K562 (cell line): ENCODE data around the gene MOB3B. TPM values are rescaled to one million over a fixed set of nuclear protein-coding genes. Genes with fewer than 3 reads are reported as not detected.

Experiments
- ATAC-seq: fragments of 200-7000 bp; cut with Tn5 transposase; 3 replicates; pipeline ENCODE4 v1.9.1; 2020; ENCODE audit warnings: moderate library complexity
- BruUV-seq: library from RNA; stranded (reverse); fragments of 400-500 nt; replicated peaks from 2 replicates; lab custom pipeline; 2021; lab: Mats Ljungman, UMichigan
- CTCF ChIA-PET: fragments of 300-600 bp; formaldehyde crosslinking; extraction: SDS; loops from one replicate; lab custom pipeline; 2021; ENCODE audit warnings: low intra/inter-chr PET ratio; lab: Yijun Ruan, JAX
- POLR2A ChIA-PET: fragments of 300-600, 350-650 bp; sonication (Branson Sonifier 250); formaldehyde crosslinking; extraction: SDS; loops from one replicate; lab custom pipeline; 2021; ENCODE audit warnings: antibody characterized with exemption, inconsistent platforms; lab: Yijun Ruan, JAX
- DNase-seq, 4 experiments: peaks; one replicate each; pipeline versions ENCODE4 v3.0.0 to v3.0.0-alpha.2; 2011 to 2018; ENCODE audit warnings: low spot score in 3 of 4, mixed read lengths in 3 of 4; ENCODE audit errors: extremely low read depth in 1 of 4
- FAIRE-seq: peaks from 2 replicates; lab custom pipeline; 2011; peaks lifted over from hg19 to GRCh38; lab: Jason Lieb, UNC
- H2AFZ ChIP-seq: 2 replicates; pipeline ENCODE4 v1.6.0; 2011; ENCODE audit warnings: low read depth, low read length, control low read depth, inconsistent platforms
- H3K27ac ChIP-seq: fragments of 200-600 bp; 3 replicates; pipeline ENCODE4 v1.8.0; 2011; ENCODE audit warnings: low read depth, mild to moderate bottlenecking, control low read depth, inconsistent platforms, low read length, moderate library complexity, mixed read lengths; ENCODE audit errors: extremely low read depth
- H3K27me3 ChIP-seq, 2 experiments: fragments of 300-600 bp in 1 of 2; 2 replicates in 1 of 2; 3 replicates in 1 of 2; pipeline versions ENCODE4 v1.6.0 to v1.8.0; 2011; ENCODE audit warnings: inconsistent platforms in 2 of 2, low read length in 2 of 2, mild to moderate bottlenecking in 1 of 2, mixed read lengths in 1 of 2, moderate library complexity in 1 of 2; ENCODE audit not compliant: control insufficient read depth in 2 of 2, insufficient read depth in 2 of 2
- H3K36me3 ChIP-seq: fragments of 300-600 bp; 3 replicates; pipeline ENCODE4 v1.8.0; 2011; ENCODE audit warnings: mild to moderate bottlenecking, low read length, inconsistent platforms; ENCODE audit not compliant: control insufficient read depth, insufficient read depth
- H3K4me1 ChIP-seq, 2 experiments: fragments of 200-600 bp in 1 of 2; replicated peaks in 1 of 2; 2 replicates in 1 of 2; 3 replicates in 1 of 2; pipeline versions ENCODE4 v1.5.1 to v1.8.0; 2011; ENCODE audit warnings: inconsistent platforms in 2 of 2, low read length in 2 of 2, mild to moderate bottlenecking in 1 of 2, mixed read lengths in 1 of 2, moderate library complexity in 1 of 2; ENCODE audit not compliant: control insufficient read depth in 2 of 2, insufficient read depth in 2 of 2
- H3K4me2 ChIP-seq: 2 replicates; pipeline ENCODE4 v1.6.1; 2011; ENCODE audit warnings: low read length, control low read depth, inconsistent platforms, mixed read lengths; ENCODE audit not compliant: insufficient read depth
- H3K4me3 ChIP-seq: fragments of 200-600 bp; sonication (generic), shearing (Covaris generic); 2 replicates; pipeline ENCODE4 v1.5.1; 2016; ENCODE audit warnings: control low read depth, inconsistent platforms
- H3K79me2 ChIP-seq: fragments of 200-600 bp; 3 replicates; pipeline ENCODE4 v1.8.0; 2011; ENCODE audit warnings: low read length, inconsistent platforms; ENCODE audit not compliant: control insufficient read depth, insufficient read depth
- H3K9ac ChIP-seq, 2 experiments: 2 replicates each; pipeline versions ENCODE4 v1.6.0 to v1.6.1; 2011; ENCODE audit warnings: low read depth in 2 of 2, low read length in 2 of 2, control low read depth in 1 of 2, inconsistent platforms in 1 of 2, mild to moderate bottlenecking in 1 of 2, mixed read lengths in 1 of 2; ENCODE audit not compliant: insufficient read depth in 1 of 2
- H3K9me1 ChIP-seq: one replicate; pipeline ENCODE4 v1.6.0; 2011; ENCODE audit warnings: inconsistent platforms, mild to moderate bottlenecking, low read length, moderate library complexity; ENCODE audit not compliant: control insufficient read depth, insufficient read depth
- H3K9me3 ChIP-seq: replicated peaks from 2 replicates; pipeline ENCODE4 v1.5.1; 2011; ENCODE audit warnings: low read depth, low read length, inconsistent platforms; ENCODE audit not compliant: control insufficient read depth, insufficient read depth
- H4K20me1 ChIP-seq: replicated peaks from 2 replicates; pipeline ENCODE4 v1.6.1; 2011; ENCODE audit warnings: low read length, inconsistent platforms, mixed read lengths; ENCODE audit not compliant: control insufficient read depth, insufficient read depth
- CC2D1A ChIP-seq: fragments of 450-650 bp; IDR thresholded peaks from 2 replicates; pipeline ENCODE4 v1.6.1; 2017; ENCODE audit warnings: mild to moderate bottlenecking
- FOXJ3 ChIP-seq: sonication (generic); formaldehyde crosslinking; IDR thresholded peaks from 2 replicates; pipeline ENCODE4 v1.4.0; 2020; ENCODE audit warnings: mild to moderate bottlenecking, missing genetic modification reagents
- HBP1 ChIP-seq: fragments of 450-650 bp; formaldehyde crosslinking; IDR thresholded peaks from 2 replicates; pipeline ENCODE4 v1.4.0; 2022; ENCODE audit warnings: missing genetic modification characterization
- HINFP ChIP-seq: fragments of 450-650 bp; conservative IDR thresholded peaks from 2 replicates; pipeline ENCODE4 v1.6.1; 2016; ENCODE audit warnings: missing genetic modification characterization, low read depth, mild to moderate bottlenecking, control low read depth, missing compliant biosample characterization
- NFE2L1 ChIP-seq: fragments of 450-650 bp; IDR thresholded peaks from 2 replicates; pipeline ENCODE4 v1.6.1; 2016; ENCODE audit warnings: missing genetic modification characterization, low read depth, mild to moderate bottlenecking, missing compliant biosample characterization, moderate library complexity, borderline replicate concordance
- PURB ChIP-seq: sonication (generic); formaldehyde crosslinking; IDR thresholded peaks from 2 replicates; pipeline ENCODE4 v1.9.0; 2021; ENCODE audit warnings: low read depth, mild to moderate bottlenecking, missing genetic modification reagents
- RHOXF2B ChIP-seq: fragments of 250-450 bp; sonication (Bioruptor Pico); conservative IDR thresholded peaks from 2 replicates; pipeline ENCODE4 v1.5.1; 2021
- ZBTB5 ChIP-seq: fragments of 450-650 bp; IDR thresholded peaks from 2 replicates; pipeline ENCODE4 v1.6.1; 2017; ENCODE audit warnings: antibody characterized with exemption
- ZKSCAN3 ChIP-seq: fragments of 250-450 bp; sonication (Bioruptor Pico); IDR thresholded peaks from 2 replicates; pipeline ENCODE4 v1.4.0; 2020
- WGBS: fragments of 100-300 bp; shearing (Covaris generic); methylation state at CpG from one replicate; pipeline ENCODE4 v1.1.6; 2016; ENCODE audit warnings: low coverage, mixed read lengths; ENCODE audit not compliant: insufficient coverage; ENCODE audit errors: missing lambda C conversion rate; 5-methylcytosine and 5-hydroxymethylcytosine counted together
- in situ Hi-C: fragments of 300-500 bp; cut with MboI; formaldehyde crosslinking; loops from 4 replicates; pipeline ENCODE4 v1.15.0; 2018; ENCODE audit warnings: inconsistent platforms, mixed read lengths
- intact Hi-C: fragments of 100-400 bp; cut with micrococcal nuclease; formaldehyde crosslinking; loops from 2 replicates; pipeline ENCODE4 v1.14.2; 2022
- polyA plus RNA-seq, 8 experiments: library from polyadenylated mRNA; depleted of rRNA in 4 of 8; stranded (reverse) in 5 of 8; unstranded in 3 of 8; fragments of >200 nt; fragmentation: Nextera tagmentation in 2 of 8; fragmentation: Illumina TruSeq in 1 of 8; extraction: Ambion mirVana in 2 of 8; extraction: Trizol in 1 of 8; gene quantifications; 2 replicates each; pipeline versions ENCODE4 v1.2.1 to v1.2.3, GENCODE V29; 2011 to 2014; ENCODE audit warnings: inconsistent platforms in 1 of 8, missing spikeins in 1 of 8
- total RNA-seq, 7 experiments: library from RNA; depleted of rRNA in 6 of 7; stranded (reverse); fragments of >200 nt in 6 of 7; fragmentation: Illumina TruSeq in 2 of 7; extraction: Trizol in 2 of 7; gene quantifications; 2 replicates each; pipeline versions ENCODE4 v1.2.1 to v1.2.3, GENCODE V29; 2011 to 2021; ENCODE audit warnings: low replicate concordance in 1 of 7
- TF ChIP-seq, protein P1 (sequence below), 2 experiments: fragments of 450-650 bp in 1 of 2; sonication (generic) in 1 of 2; formaldehyde crosslinking in 1 of 2; IDR thresholded peaks in 1 of 2; conservative IDR thresholded peaks in 1 of 2; 2 replicates each; pipeline versions ENCODE4 v1.6.1 to v1.8.1; 2016 to 2023; ENCODE audit warnings: mild to moderate bottlenecking in 2 of 2, moderate library complexity in 2 of 2, inconsistent platforms in 1 of 2, missing genetic modification reagents in 1 of 2
- TF ChIP-seq, protein P2 (sequence below): fragments of 150-350 bp; conservative IDR thresholded peaks from 2 replicates; pipeline ENCODE4 v1.6.1; 2014; ENCODE audit warnings: low read length

The MOB3B gene
- total and polyA plus RNA-seq, 9 of the 15 experiments (the other 6 are each of a cell fraction or from before 2014, with no cell fraction given): 3.6 to 12.8 (median 7.2) TPM

- Histone ChIP-seq H2AFZ (no peak overlapping the region), H3K4me3 (no peak overlapping the region), H3K27ac (no peak overlapping the region; the same call in 2 of the 3 replicates), H3K36me3 (no peaks in the 10 kb centered on the region), H3K4me1 (peaks cover 6 to 20% of the 10 kb centered on the region in 2 experiments; a peak in 4 of 5 replicates), H3K27me3 (no peaks in the 10 kb centered on the region), H3K79me2 (peaks cover 71% of the 10 kb centered on the region), H3K9me3 (no peaks in the 10 kb centered on the region), H4K20me1 (no peaks in the 10 kb centered on the region), H3K9ac (no peak overlapping the region), H3K4me2 (no peak overlapping the region), H3K9me1 (no peaks in the 10 kb centered on the region)
- FAIRE-seq: no peak
- BruUV-seq: no TSS peak
- ChIA-PET POLR2A (no interaction called here), CTCF (no interaction called here)
- in situ Hi-C loops (no loop called here), intact Hi-C loops (loop anchor here (10.0 kb wide), 1 partner anchor 106 kb away; no protein-coding TSS in a partner anchor)
- 10% methylated on average over 4 of the region's 5 CpGs for WGBS
- peak; percentile 20; the same call in 1 of the 3 replicates for ATAC-seq
- DNase-seq: no peak
- TF ChIP-seq ZBTB5: peak; percentile 87
- TF ChIP-seq FOXJ3 (CRISPR knock-in tag): no peak
- TF ChIP-seq RHOXF2B (CRISPR knock-in tag): no peak
- no peak for TF ChIP-seq ZKSCAN3 (CRISPR knock-in tag)
- TF ChIP-seq, protein P1, sequence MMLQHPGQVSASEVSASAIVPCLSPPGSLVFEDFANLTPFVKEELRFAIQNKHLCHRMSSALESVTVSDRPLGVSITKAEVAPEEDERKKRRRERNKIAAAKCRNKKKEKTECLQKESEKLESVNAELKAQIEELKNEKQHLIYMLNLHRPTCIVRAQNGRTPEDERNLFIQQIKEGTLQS (IDR thresholded peaks at IDR 0.05): no peak
- TF ChIP-seq, protein P1 (CRISPR knock-in tag; conservative IDR thresholded peaks at IDR 0.05): no peak
- TF ChIP-seq NFE2L1: no peak
- TF ChIP-seq HBP1 (CRISPR knock-in tag): no peak
- TF ChIP-seq PURB (CRISPR knock-in tag): no peak
- peak; percentile 85; the same call in 1 of the 2 replicates for TF ChIP-seq CC2D1A
- peak; percentile 82 for TF ChIP-seq HINFP
- TF ChIP-seq, protein P2, sequence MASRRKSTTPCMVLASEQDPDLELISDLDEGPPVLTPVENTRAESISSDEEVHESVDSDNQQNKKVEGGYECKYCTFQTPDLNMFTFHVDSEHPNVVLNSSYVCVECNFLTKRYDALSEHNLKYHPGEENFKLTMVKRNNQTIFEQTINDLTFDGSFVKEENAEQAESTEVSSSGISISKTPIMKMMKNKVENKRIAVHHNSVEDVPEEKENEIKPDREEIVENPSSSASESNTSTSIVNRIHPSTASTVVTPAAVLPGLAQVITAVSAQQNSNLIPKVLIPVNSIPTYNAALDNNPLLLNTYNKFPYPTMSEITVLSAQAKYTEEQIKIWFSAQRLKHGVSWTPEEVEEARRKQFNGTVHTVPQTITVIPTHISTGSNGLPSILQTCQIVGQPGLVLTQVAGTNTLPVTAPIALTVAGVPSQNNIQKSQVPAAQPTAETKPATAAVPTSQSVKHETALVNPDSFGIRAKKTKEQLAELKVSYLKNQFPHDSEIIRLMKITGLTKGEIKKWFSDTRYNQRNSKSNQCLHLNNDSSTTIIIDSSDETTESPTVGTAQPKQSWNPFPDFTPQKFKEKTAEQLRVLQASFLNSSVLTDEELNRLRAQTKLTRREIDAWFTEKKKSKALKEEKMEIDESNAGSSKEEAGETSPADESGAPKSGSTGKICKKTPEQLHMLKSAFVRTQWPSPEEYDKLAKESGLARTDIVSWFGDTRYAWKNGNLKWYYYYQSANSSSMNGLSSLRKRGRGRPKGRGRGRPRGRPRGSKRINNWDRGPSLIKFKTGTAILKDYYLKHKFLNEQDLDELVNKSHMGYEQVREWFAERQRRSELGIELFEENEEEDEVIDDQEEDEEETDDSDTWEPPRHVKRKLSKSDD: no peak
These were observed 88.5 kb downstream of the MOB3B start for GRCh38 chr9:27440888-27441740.
